ENCODE data around the gene MIEF2.

Gene MIEF2

GRCh38 chr17:18262111-18262510 lies 1.6 kb downstream of the MIEF2 start:
- no peak for TF ChIP-seq CTCF (IDR thresholded peaks at IDR 0.05; ENCODE audit: low read depth, low read length, missing control alignments)
- Histone ChIP-seq H3K27me3 (replicated peaks) (no peaks in the 10 kb centered on the region), H3K27ac (no peak overlapping the region), H3K36me3 (replicated peaks) (peaks cover 13% of the 10 kb centered on the region), H3K4me3 (ENCODE audit: low read depth, low read length) (no peak overlapping the region)
- DNase-seq = no peak
- in situ Hi-C loops (cut with HindIII; ENCODE audit: low pct_ligation_motif_present, low sequenced_read_pairs) = no loop called here

- Histone ChIP-seq H3K36me3 (replicated peaks) (peaks cover 13% of the 10 kb centered on the region), H3K27ac (no peak overlapping the region), H3K27me3 (replicated peaks) (no peaks in the 10 kb centered on the region), H3K4me3 (ENCODE audit: low read depth, low read length) (no peak overlapping the region)
- TF ChIP-seq CTCF (IDR thresholded peaks at IDR 0.05; ENCODE audit: low read depth, low read length, missing control alignments) = no peak
- in situ Hi-C loops (cut with HindIII; ENCODE audit: low pct_ligation_motif_present, low sequenced_read_pairs) = no loop called here
- no peak for DNase-seq
Observed at GRCh38 chr17:18262641-18263040, 2.2 kb downstream of the MIEF2 start.

GRCh38 chr17:18263885-18264682 lies 3.6 kb downstream of the MIEF2 start:
- Histone ChIP-seq H3K27me3 (replicated peaks) (no peaks in the 10 kb centered on the region), H3K27ac (no peak overlapping the region), H3K4me3 (ENCODE audit: low read depth, low read length) (no peak overlapping the region), H3K36me3 (replicated peaks) (peaks cover 13% of the 10 kb centered on the region)
- no peak for DNase-seq
- no peak for TF ChIP-seq CTCF (IDR thresholded peaks at IDR 0.05; ENCODE audit: low read depth, low read length, missing control alignments)
- in situ Hi-C loops (cut with HindIII; ENCODE audit: low pct_ligation_motif_present, low sequenced_read_pairs) = no loop called here

- no peak for TF ChIP-seq CTCF (IDR thresholded peaks at IDR 0.05; ENCODE audit: low read depth, low read length, missing control alignments)
- no peak overlapping the region for H3K4me3 ChIP-seq (ENCODE audit: low read depth, low read length)
Observed at GRCh38 chr17:18267366-18267765, 6.9 kb downstream of the MIEF2 start.

GRCh38 chr17:18267927-18268711 lies 7.7 kb downstream of the MIEF2 start:
- DNase-seq = no peak
- no peak overlapping the region for H3K27ac ChIP-seq
- no peaks in the 10 kb centered on the region for H3K27me3 ChIP-seq (replicated peaks)
- H3K4me3 ChIP-seq (ENCODE audit: low read depth, low read length) = no peak overlapping the region
- in situ Hi-C loops (cut with HindIII; ENCODE audit: low pct_ligation_motif_present, low sequenced_read_pairs) = no loop called here
- peaks cover 13% of the 10 kb centered on the region for H3K36me3 ChIP-seq (replicated peaks)
- TF ChIP-seq CTCF (IDR thresholded peaks at IDR 0.05; ENCODE audit: low read depth, low read length, missing control alignments) = no peak

More at GRCh38 chr17:18267366-18267765, 6.9 kb downstream of the MIEF2 start:
- Histone ChIP-seq H3K27me3 (replicated peaks) (no peaks in the 10 kb centered on the region), H3K27ac (no peak overlapping the region), H3K36me3 (replicated peaks) (peaks cover 13% of the 10 kb centered on the region)
- DNase-seq = no peak
- in situ Hi-C loops (cut with HindIII; ENCODE audit: low pct_ligation_motif_present, low sequenced_read_pairs) = no loop called here

Data from brain microvascular endothelial cell (primary cell).